Smooth muscle cell of the umbilical artery (primary cell): Measurements from ENCODE around the gene SUPT20H. TPM values are rescaled to one million over a fixed set of nuclear protein-coding genes. Genes with fewer than 3 reads are reported as not detected.

Source experiments
- total RNA-seq: library from RNA; depleted of rRNA; stranded (reverse); fragments of >200 nt; gene quantifications from 2 replicates; pipeline ENCODE4 v1.2.3, GENCODE V29; 2014

The SUPT20H gene
- total RNA-seq, result 46.6 and 64.6 TPM in 2 replicates

DNA sequence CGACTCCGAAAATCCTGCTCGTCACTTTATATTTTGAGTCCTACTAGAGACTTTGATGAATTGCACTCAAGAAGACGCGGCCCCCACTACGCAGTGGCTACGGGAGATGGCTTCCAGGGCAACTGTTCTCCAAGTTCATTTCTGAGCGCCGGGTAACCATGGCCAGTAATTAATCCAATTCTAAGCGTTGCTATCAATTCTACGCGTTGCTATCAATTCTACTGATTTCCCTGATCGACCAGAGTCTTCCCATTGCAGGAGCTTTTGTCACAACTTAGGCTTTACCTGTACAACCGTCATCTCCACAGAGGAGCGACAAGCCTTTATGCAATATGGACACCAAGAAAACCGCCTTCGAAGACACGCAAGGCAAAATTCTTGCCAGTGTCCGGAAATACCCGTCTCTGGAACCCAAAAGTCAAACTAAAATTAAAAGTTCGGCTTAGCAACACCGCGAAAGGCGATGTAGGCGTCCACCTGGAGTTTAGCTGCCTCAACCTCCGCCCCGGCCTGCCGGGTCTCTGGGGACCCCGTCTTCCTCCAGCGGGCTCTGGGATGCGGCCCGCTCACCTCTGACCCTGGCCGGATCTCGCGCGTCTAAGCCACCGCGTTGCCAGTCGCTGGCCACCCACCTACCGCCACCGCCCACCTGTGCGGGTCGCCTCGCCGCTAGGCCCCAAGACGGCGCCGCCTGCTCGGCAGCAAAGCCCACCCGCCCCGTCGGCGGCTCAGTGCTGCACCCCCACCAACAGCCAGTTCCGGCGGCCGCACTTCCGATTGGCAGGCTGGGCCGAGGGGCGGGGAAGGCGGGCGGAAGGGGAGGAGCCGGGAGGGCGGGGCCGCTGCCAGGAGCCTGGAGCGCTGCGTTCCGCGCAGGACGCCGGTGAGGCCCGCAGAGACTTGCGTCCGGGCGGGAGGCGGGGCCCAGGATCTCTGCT is at the start of gene SUPT20H:
Gene SUPT20H, minus strand, starts transcription at position 779 of the 938 bp plus-strand sequence. CDS start 8,198 bp downstream, outside the sequence.

DNA sequence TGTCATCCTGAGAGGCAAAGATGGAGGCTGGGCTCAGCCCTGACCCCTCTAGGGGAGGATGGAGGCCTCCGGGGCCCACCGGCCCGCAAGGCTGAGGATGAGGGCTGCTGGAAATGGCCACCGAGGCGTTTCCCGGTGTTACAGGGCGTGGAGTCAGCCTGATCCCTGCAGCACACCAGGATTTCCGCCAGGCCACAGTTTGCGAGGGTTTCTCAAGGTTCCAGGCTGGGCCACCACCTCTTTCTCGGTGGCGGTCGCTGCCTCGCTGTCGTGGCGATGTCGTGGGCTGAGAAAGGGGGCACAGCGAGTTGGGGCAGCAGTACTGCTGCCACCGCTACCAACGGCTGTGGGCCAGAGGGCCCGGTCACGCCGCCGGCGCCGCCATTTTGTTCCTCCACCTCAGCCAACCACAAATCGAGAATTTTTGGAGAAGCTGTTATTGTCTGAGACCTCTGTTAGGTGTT is 45.8 kb upstream of the SUPT20H start, which contains the start of gene CSNK1A1L:
Gene CSNK1A1L, minus strand, starts transcription at position 414 of the 464 bp plus-strand sequence. Its CDS starts 408 bp downstream, at position 6.

GRCh38 chr13:36999054-36999714 is 60.3 kb downstream of the SUPT20H start, which contains the start of gene ALG5:
Gene ALG5, minus strand, starts transcription at chr13:36999340. Its CDS starts 40 bp downstream, at chr13:36999300.

Other genes starting within 250 kb of the SUPT20H start
- 2.4 and 3.3 TPM in 2 replicates for gene RFXAP, start 240.5 kb downstream of the SUPT20H start, total RNA-seq
- 4.1 and 5.9 TPM in 2 replicates for gene SMAD9, start 139.4 kb downstream of the SUPT20H start, total RNA-seq
- 22.7 and 48.1 TPM in 2 replicates for gene ALG5, start 60.3 kb downstream of the SUPT20H start, total RNA-seq
- 17.2 and 26.5 TPM in 2 replicates for gene EXOSC8, start 58.9 kb downstream of the SUPT20H start, total RNA-seq
- gene CSNK1A1L, start 46.0 kb upstream of the SUPT20H start, total RNA-seq, result not detected in 2 replicates